GM23338 (cell line): ENCODE data around the gene CBLIF. TPM values are rescaled to one million over a fixed set of nuclear protein-coding genes. Genes with fewer than 3 reads are reported as not detected.

Experiments used
- ATAC-seq: fragments of 200-7000 bp; cut with Tn5 transposase; 3 replicates; pipeline ENCODE4 v1.9.1; 2020
- DNase-seq: peaks from one replicate; pipeline ENCODE4 v3.0.0-alpha.2; 2015; ENCODE audit warnings: low spot score
- H2AFZ ChIP-seq: fragments of 200-600 bp; sonication (generic); 2 replicates; pipeline ENCODE4 v1.8.0; 2016; ENCODE audit warnings: antibody characterized with exemption, mild to moderate bottlenecking, moderate library complexity
- H3F3A ChIP-seq: fragments of 200-600 bp; sonication (generic); replicated peaks from 2 replicates; pipeline ENCODE4 v1.8.0; 2017; ENCODE audit warnings: antibody characterized with exemption, mixed run types, low read depth
- H3K27ac ChIP-seq: fragments of 200-600 bp; sonication (generic); 2 replicates; pipeline ENCODE4 v1.6.1; 2016; ENCODE audit warnings: low read depth
- H3K27me3 ChIP-seq: fragments of 200-600 bp; sonication (generic); 2 replicates; pipeline ENCODE4 v1.8.0; 2016; ENCODE audit warnings: mild to moderate bottlenecking, mixed run types, moderate library complexity; ENCODE audit not compliant: insufficient read depth
- H3K36me3 ChIP-seq: fragments of 200-600 bp; sonication (generic); 2 replicates; pipeline ENCODE4 v1.8.0; 2016; ENCODE audit warnings: mild to moderate bottlenecking; ENCODE audit not compliant: insufficient read depth
- H3K4me1 ChIP-seq: fragments of 200-600 bp; sonication (generic); 2 replicates; pipeline ENCODE4 v1.8.0; 2016; ENCODE audit warnings: mild to moderate bottlenecking, moderate library complexity; ENCODE audit not compliant: insufficient read depth
- H3K4me2 ChIP-seq: fragments of 200-600 bp; sonication (generic); 2 replicates; pipeline ENCODE4 v1.7.1; 2017; ENCODE audit warnings: mixed run types
- H3K4me3 ChIP-seq: fragments of 200-600 bp; sonication (generic); 2 replicates; pipeline ENCODE4 v1.6.1; 2016; ENCODE audit warnings: mixed run types
- H3K79me2 ChIP-seq: fragments of 200-600 bp; sonication (generic); replicated peaks from 2 replicates; pipeline ENCODE4 v1.8.0; 2017; ENCODE audit warnings: mild to moderate bottlenecking; ENCODE audit not compliant: insufficient read depth
- H3K9me2 ChIP-seq: fragments of 200-600 bp; sonication (generic); 2 replicates; pipeline ENCODE4 v1.8.0; 2017; ENCODE audit not compliant: insufficient read depth
- H4K20me1 ChIP-seq: fragments of 200-600 bp; sonication (generic); replicated peaks from 2 replicates; pipeline ENCODE4 v1.8.0; 2017; ENCODE audit warnings: mild to moderate bottlenecking; ENCODE audit not compliant: insufficient read depth
- H3K27ac Mint-ChIP-seq: 2 replicates; pipeline ENCODE4 v1.8.0; 2020; ENCODE audit warnings: inconsistent platforms, mild to moderate bottlenecking, moderate library complexity, mixed read lengths
- H3K27me3 Mint-ChIP-seq: 3 replicates; pipeline ENCODE4 v1.8.0; 2022; ENCODE audit warnings: low read depth, mild to moderate bottlenecking, moderate library complexity, mixed read lengths, inconsistent platforms; ENCODE audit not compliant: insufficient read depth, poor library complexity
- H3K36me3 Mint-ChIP-seq: 3 replicates; pipeline ENCODE4 v1.8.0; 2021; ENCODE audit warnings: low read depth, mild to moderate bottlenecking, inconsistent platforms, moderate library complexity, mixed read lengths
- H3K4me1 Mint-ChIP-seq: 3 replicates; pipeline ENCODE4 v1.8.0; 2020; ENCODE audit warnings: mild to moderate bottlenecking, inconsistent platforms, mixed read lengths
- H3K4me3 Mint-ChIP-seq: 3 replicates; pipeline ENCODE4 v1.8.0; 2021; ENCODE audit warnings: moderate library complexity, mild to moderate bottlenecking, inconsistent platforms, mixed read lengths
- H3K9me3 Mint-ChIP-seq: 3 replicates; pipeline ENCODE4 v1.8.0; 2020; ENCODE audit warnings: moderate library complexity, mild to moderate bottlenecking, inconsistent platforms, mixed read lengths
- CREB1 ChIP-seq: fragments of 250-450 bp; sonication (Bioruptor Pico); IDR thresholded peaks from 2 replicates; pipeline ENCODE4 v1.5.0; 2020; ENCODE audit warnings: low read depth, mild to moderate bottlenecking, moderate library complexity
- CTCF ChIP-seq, 2 experiments: fragments of 200-600 bp in 1 of 2; sonication (generic) in 1 of 2; conservative IDR thresholded peaks; 2 replicates each; pipeline versions ENCODE4 v1.5.1 to v1.6.1; 2016 to 2017; ENCODE audit warnings: antibody characterized with exemption in 2 of 2, low read depth in 2 of 2, mild to moderate bottlenecking in 2 of 2, moderate library complexity in 1 of 2
- ETS1 ChIP-seq: IDR thresholded peaks from 2 replicates; pipeline ENCODE4 v1.6.1; 2016; ENCODE audit warnings: antibody characterized with exemption
- EZH2 ChIP-seq: fragments of 200-600 bp; sonication (generic); IDR thresholded peaks from one replicate; pipeline ENCODE4 v1.8.0; 2017; ENCODE audit warnings: antibody characterized with exemption, mild to moderate bottlenecking, low read depth; ENCODE audit not compliant: unreplicated experiment
- REST ChIP-seq: IDR thresholded peaks from one replicate; pipeline ENCODE4 v1.6.1; 2018; ENCODE audit warnings: antibody characterized with exemption; ENCODE audit not compliant: unreplicated experiment
- ZNF114 ChIP-seq: fragments of 250-450 bp; sonication (Bioruptor Pico); IDR thresholded peaks from 2 replicates; pipeline ENCODE4 v1.5.0; 2020; ENCODE audit warnings: mild to moderate bottlenecking, moderate library complexity
- ZNF462 ChIP-seq: fragments of 250-450 bp; sonication (Bioruptor Pico); IDR thresholded peaks from 2 replicates; pipeline ENCODE4 v1.5.0; 2020; ENCODE audit warnings: mild to moderate bottlenecking, moderate library complexity
- polyA plus RNA-seq: library from polyadenylated mRNA; unstranded; fragments of >200 nt; fragmentation: Nextera tagmentation; extraction: Ambion mirVana; gene quantifications from 2 replicates; pipeline ENCODE4 v1.2.1, GENCODE V29; 2016
- total RNA-seq: library from RNA; depleted of rRNA; stranded (reverse); fragments of >200 nt; shearing (Covaris generic); gene quantifications from 2 replicates; pipeline ENCODE4 v1.2.3, GENCODE V29; 2014

CBLIF gene
- total and polyA plus RNA-seq, 2 experiments from 2014 or later = not detected

- no peak overlapping the region for H3K27ac ChIP-seq
- H3K27me3 ChIP-seq = no peaks in the 10 kb centered on the region
- H3K27me3 Mint-ChIP-seq = peaks cover 5% of the 10 kb centered on the region
- no peak overlapping the region for H2AFZ ChIP-seq
- no peaks in the 10 kb centered on the region; the same call in 2 of the 3 replicates for H3K4me1 Mint-ChIP-seq
- peaks cover 46% of the 10 kb centered on the region for H3K36me3 Mint-ChIP-seq
- no peaks in the 10 kb centered on the region for H3K4me1 ChIP-seq
- no peak overlapping the region for H3K4me3 Mint-ChIP-seq
- no peak for DNase-seq
- no peak overlapping the region for H3K4me3 ChIP-seq
- peaks cover 4% of the 10 kb centered on the region; the same call in 1 of the 2 replicates for H3K79me2 ChIP-seq
- TF ChIP-seq ZNF114 (CRISPR knock-in tag) (no peak), EZH2 (no peak), ETS1 (no peak), ZNF462 (CRISPR knock-in tag) (no peak), CREB1 (CRISPR knock-in tag) (no peak), REST (no peak), CTCF (conservative IDR thresholded peaks at IDR 0.05; ENCODE audit: low read depth in 2 of 2) (no peak)
- peaks cover 11% of the 10 kb centered on the region; the same call in 1 of the 2 replicates for H3K36me3 ChIP-seq
- H3K9me3 Mint-ChIP-seq = peaks cover 10% of the 10 kb centered on the region; the same call in 2 of the 3 replicates
- no peaks in the 10 kb centered on the region for H3F3A ChIP-seq
- no peak overlapping the region for H3K27ac Mint-ChIP-seq
- peaks cover 9% of the 10 kb centered on the region; the same call in 1 of the 2 replicates for H4K20me1 ChIP-seq
- H3K4me2 ChIP-seq = no peak overlapping the region
- H3K9me2 ChIP-seq = peaks cover 5% of the 10 kb centered on the region; the same call in 1 of the 2 replicates
- ATAC-seq = no peak
These were observed 63.2 kb downstream of the CBLIF start for GRCh38 chr11:59782080-59782479.
